HG03066 (cell line): ENCODE measurements around the gene RAPGEFL1.
A peak's percentile ranks its signal among the peaks of the same experiment; 100 is the strongest.
"Not testable (repeated sequence)": the region's sequence is repeated elsewhere in the genome, so short reads cannot be mapped to it uniquely, and the experiment has no call there.

Source experiments
- ATAC-seq: cut with Tn5 transposase; IDR thresholded peaks from one replicate; pipeline ENCODE4 v1.9.1; 2021; ENCODE audit warnings: low read depth; ENCODE audit not compliant: unreplicated experiment

RAPGEFL1 gene

GRCh38 chr17:40173091-40173777 lies 4.0 kb upstream of the RAPGEFL1 start:
- ATAC-seq = no peak

DNA sequence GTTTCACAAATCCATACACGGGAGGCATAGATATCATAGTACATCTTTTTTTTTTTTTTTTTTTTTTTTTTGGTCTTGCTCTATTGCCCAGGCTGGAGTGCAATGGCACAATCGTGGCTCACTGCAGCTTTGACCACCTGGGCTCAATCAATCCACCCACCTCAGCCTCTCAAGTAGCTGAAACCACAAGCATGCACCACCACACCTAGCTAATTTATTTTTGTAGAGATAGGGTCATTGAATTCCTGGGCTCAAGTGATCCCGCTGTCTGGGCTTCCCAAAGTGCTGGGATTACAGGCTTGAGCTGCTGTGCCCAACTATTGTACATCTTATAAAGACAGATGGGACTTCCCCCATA lies 3.5 kb upstream of the RAPGEFL1 start:
- no peak for ATAC-seq

- ATAC-seq = no peak
Measured at GRCh38 chr17:40174514-40174913, 2.8 kb upstream of the RAPGEFL1 start.

GRCh38 chr17:40175928-40176753 lies 1.1 kb upstream of the RAPGEFL1 start:
- ATAC-seq = no peak

- ATAC-seq = no peak
Measured at GRCh38 chr17:40176754-40177110, 538 bp upstream of the RAPGEFL1 start.

- ATAC-seq = no peak
Measured at GRCh38 chr17:40178021-40178601, 841 bp downstream of the RAPGEFL1 start.

GRCh38 chr17:40178660-40179059 lies 1.4 kb downstream of the RAPGEFL1 start:
- no peak for ATAC-seq

DNA sequence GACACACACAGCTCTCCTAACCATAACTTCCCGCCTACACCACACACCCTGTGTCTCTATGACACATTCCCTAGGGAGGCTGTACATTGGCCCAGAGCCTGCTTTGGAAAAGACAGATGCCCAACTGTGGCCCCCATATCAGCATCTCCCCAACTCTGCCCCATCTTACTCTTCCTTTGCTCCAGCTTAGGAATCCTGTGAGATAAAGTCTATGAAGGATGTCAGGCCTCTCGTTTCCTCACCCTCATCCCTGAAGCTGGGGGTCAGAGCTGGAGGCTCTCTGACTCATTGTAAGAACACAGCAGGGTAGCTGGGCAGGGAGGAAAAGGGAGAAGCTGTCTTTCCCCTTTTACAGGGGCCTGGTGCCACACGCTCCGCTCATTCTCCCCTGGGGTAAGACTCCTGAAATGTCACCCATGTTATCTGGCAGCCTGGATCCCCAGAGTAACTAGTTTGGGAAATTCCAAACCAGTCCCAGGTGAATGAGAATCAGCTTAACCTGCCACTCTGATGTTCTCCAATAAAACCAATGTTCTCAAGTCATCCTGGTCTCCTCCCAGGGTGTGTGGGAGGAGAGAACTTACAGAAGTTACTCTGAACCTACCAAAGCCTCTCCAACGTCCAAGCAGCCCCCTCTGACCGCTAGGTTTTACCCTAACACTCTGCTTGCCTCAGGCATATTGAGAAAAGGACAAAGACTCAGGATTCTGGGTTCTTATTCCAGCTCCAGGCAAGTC lies 2.8 kb downstream of the RAPGEFL1 start:
- no peak for ATAC-seq

- ATAC-seq = no peak
Measured at GRCh38 chr17:40180694-40181093, 3.4 kb downstream of the RAPGEFL1 start.

- ATAC-seq = no peak
Measured at GRCh38 chr17:40181205-40181604, 3.9 kb downstream of the RAPGEFL1 start.

GRCh38 chr17:40182606-40183005 lies 5.3 kb downstream of the RAPGEFL1 start:
- ATAC-seq = no peak

DNA sequence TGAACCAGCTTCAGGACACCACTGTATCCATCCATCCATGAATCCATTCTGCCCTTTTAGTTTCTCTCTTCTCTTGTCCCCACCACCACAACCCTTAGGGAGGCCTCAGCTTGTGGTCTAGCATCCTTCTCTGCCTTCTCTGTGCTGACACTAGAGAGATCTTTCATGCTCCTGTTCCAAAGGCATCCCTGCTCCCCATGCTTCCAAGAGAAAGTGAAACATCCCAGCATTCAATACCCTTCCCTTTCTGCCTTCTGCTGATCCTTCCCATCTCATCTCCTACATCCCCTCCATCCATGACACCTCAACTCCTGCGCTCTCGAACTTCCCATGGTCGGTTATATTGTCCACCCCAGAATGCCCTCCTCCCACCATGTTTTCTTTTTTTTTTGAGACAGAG lies 10.0 kb downstream of the RAPGEFL1 start:
- ATAC-seq = no peak

GRCh38 chr17:40188694-40189093 lies 11.4 kb downstream of the RAPGEFL1 start:
- no peak for ATAC-seq

DNA sequence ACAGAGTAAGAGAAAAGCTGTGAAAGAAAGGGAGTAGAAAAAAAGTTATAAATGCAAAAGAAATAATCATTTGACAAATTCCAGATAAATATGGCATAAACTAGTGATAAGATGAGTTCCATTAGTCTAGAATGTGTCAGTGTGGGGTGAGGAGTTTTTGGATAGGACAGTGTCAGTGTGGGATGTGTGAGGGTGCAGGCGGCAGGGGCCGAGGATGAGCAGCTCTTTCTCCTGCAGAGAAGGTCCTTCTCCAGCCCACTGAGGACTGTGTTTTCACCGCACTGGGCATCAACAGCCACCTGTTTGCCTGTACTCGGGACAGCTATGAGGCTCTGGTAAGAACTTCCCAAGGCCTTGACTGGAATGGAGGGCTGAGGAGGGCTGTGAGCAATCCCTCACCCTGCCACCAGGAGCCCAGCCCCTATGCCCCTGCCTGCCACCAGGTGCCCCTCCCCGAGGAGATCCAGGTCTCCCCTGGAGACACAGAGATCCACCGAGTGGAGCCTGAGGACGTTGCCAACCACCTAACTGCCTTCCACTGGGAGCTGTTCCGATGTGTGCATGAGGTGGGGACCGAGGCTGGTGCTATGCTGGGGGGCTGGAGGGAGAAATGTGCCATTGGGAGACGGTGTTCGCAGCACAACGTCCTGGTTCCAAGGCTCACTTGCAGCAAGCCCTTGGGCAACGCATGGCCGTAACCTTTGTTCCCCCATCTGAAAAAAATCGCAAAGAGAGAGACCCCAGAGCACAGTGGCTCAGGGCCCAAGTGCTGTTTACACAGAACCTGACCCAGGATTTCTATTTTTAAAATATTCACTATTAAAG lies 13.1 kb downstream of the RAPGEFL1 start:
- no peak for ATAC-seq

- ATAC-seq = peak; percentile 85
Measured at GRCh38 chr17:40191237-40192208, 14.3 kb downstream of the RAPGEFL1 start.

DNA sequence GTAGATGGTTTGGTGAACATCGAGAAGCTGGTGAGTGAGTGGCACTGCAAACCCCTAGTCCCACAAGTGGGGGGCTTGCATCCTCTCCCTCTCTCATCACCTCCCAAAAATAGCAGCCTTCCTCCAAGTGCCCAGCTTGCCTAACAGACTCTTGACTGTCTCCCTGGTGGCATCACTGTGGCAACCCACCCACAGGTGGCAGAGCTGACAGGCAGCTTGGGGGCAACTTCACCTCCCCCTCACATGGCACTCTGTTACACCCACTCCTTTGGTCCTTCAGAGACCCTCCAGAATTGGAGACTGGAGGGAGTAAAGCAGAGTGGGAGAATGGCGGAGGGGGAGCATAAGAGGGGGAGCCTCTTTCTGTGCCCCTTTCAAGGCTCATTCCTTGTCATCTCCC lies 15.7 kb downstream of the RAPGEFL1 start:
- ATAC-seq = no peak

DNA sequence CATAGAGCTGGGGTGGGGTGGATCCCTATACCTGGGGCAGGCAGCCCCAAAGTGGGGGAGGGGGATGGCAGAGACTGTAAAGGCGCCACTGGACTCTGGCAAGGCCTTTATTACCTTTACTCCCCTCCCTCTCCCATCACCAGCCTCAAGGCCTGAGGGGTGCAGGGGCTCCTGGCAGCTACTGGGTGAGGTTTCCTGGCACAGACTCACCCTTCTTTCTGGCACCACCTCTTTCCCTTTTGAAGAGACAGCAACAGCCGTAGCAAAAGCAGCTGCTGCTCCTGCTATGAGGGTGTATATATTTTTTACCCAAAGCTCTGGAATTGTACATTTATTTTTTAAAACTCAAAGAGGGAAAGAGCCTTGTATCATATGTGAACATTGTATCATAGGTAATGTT lies 17.6 kb downstream of the RAPGEFL1 start:
- no peak for ATAC-seq

DNA sequence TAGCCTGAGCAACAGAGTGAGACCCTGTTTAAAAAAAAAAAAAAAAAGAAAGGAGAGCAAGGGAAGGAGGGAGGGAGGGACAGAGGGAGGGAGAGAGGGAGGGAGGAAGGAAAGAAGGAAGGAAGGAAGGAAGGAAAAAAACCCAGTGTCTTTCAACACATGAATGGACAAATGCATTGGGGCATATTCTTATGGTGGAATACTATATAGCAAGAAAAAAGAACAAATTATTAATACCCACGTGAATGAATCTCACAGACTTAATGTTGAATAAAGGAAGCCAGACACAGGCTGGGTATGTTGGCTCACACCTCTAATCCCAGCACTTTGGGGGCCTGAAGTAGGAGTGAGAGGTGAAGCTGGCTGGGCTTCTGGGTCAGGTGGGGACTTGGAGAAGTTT lies 20.3 kb downstream of the RAPGEFL1 start:
- no peak for ATAC-seq

- not testable (repeated sequence) for ATAC-seq
Measured at GRCh38 chr17:40197965-40198456, 20.7 kb downstream of the RAPGEFL1 start.
